ENCODE measurements around the gene CSAG3.
"Not testable (repeated sequence)": the region's sequence is repeated elsewhere in the genome, so short reads cannot be mapped to it uniquely, and the experiment has no call there.

CSAG3 gene

DNA sequence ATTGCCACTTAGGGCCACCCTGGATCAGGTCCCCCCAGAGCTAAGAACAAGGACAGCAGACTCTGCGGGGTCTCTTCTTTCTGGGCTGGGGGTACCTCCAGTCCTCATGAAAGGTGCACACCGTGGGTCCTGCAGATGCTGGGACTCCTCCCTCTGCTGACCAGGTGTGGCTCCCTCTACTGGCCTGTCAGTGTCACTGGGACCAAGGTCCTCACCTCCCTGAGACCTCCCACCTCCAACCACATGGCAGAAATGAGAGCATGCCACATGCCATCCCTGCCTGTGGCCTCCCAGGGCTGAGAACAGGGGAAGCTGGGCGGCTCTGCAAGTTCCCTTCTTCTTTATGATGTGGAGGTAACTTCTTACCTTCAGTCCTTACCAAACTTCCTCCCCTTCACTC lies 28.0 kb downstream of the CSAG3 start:
- DNase-seq; in situ Hi-C loops (cut with MboI; ENCODE audit: low pct_unique_long_range_greater_than_20kb, low sequenced_read_pairs): not testable (repeated sequence)

DNA sequence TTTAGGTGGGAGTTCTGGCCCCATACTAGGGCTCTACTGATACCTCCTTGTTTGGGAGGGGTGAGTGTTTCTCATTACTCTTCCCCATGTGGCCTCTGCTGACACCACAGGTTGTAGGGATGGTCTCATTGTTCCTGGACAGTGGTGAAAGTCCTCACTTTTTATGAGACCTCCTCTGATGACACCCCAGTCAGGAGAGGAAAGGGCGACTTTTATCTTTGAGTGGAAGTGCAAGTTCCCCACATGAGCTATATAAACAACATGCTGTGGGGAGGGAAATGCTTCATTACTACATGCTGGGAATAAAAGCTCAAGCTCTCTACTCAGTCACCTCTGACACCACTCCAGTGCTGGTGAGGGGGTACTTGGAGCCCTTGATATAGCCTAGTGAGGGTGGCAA lies 39.9 kb downstream of the CSAG3 start:
- no peak for DNase-seq
- in situ Hi-C loops (cut with MboI; ENCODE audit: low pct_unique_long_range_greater_than_20kb, low sequenced_read_pairs) = no loop called here

DNA sequence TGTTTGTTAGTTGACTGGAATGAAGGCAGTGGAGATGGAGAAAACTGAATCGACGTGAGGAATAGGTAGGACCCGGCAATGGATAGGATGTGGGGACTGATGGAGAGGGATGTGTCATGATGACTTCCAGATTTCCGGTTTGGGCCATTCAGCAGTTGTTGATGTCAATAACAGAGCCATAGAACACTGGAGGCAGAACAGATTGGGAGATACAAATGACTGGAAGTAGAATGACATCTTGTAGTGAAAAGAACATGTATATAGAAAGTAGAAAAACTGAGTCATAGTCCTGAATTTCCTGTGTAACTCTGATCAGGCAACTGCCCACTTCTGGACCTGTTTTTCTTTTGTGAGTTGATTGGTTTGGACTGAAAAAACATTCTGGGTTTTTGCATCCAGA lies 47.0 kb downstream of the CSAG3 start:
- in situ Hi-C loops (cut with MboI; ENCODE audit: low pct_unique_long_range_greater_than_20kb, low sequenced_read_pairs) = loop anchor here (25.0 kb wide), 1 partner anchor 169 kb away; the partner anchor contains the start of gene GABRQ
- DNase-seq = no peak

Data from KBM-7 (cell line).